GM12878 (cell line): Measurements from ENCODE around the gene DDX51. TPM values are rescaled to one million over a fixed set of nuclear protein-coding genes. Genes with fewer than 3 reads are reported as not detected.

Experiments
- BMI1 ChIP-seq: fragments of 450-650 bp; IDR thresholded peaks from 2 replicates; pipeline ENCODE4 v1.6.1; 2016; ENCODE audit warnings: mild to moderate bottlenecking, moderate library complexity, borderline replicate concordance
- CBX3 ChIP-seq: fragments of 200-600 bp; sonication (generic); IDR thresholded peaks from 2 replicates; pipeline ENCODE4 v1.6.1; 2016; ENCODE audit warnings: low read depth, borderline replicate concordance
- CREM ChIP-seq: IDR thresholded peaks from 2 replicates; pipeline ENCODE4 v1.6.1; 2014; ENCODE audit warnings: antibody characterized with exemption, low read depth
- EED ChIP-seq: sonication (generic); IDR thresholded peaks from 2 replicates; pipeline ENCODE4 v1.6.1; 2016; ENCODE audit warnings: antibody characterized with exemption, low read depth
- IKZF2 ChIP-seq, 2 experiments: fragments of 450-650 bp; IDR thresholded peaks; 2 replicates each; pipeline ENCODE4 v1.6.1; 2017; ENCODE audit warnings: mild to moderate bottlenecking in 2 of 2, moderate library complexity in 2 of 2
- JUND ChIP-seq: IDR thresholded peaks from 2 replicates; pipeline ENCODE4 v1.6.1; 2012; ENCODE audit warnings: low read depth, mild to moderate bottlenecking, low read length, improper control_type of control experiment, moderate library complexity
- LARP7 ChIP-seq: fragments of 450-650 bp; IDR thresholded peaks from 2 replicates; pipeline ENCODE4 v1.6.1; 2017; ENCODE audit warnings: mild to moderate bottlenecking
- MEF2A ChIP-seq: IDR thresholded peaks from 2 replicates; pipeline ENCODE4 v1.6.1; 2011; ENCODE audit warnings: low read depth, mild to moderate bottlenecking, low read length, moderate library complexity; ENCODE audit not compliant: insufficient read depth
- MXI1 ChIP-seq: fragments of 150-350 bp; IDR thresholded peaks from 2 replicates; pipeline ENCODE4 v1.6.1; 2011; ENCODE audit warnings: low read depth, mild to moderate bottlenecking, inconsistent platforms, low read length, improper control_type of control experiment
- NFXL1 ChIP-seq: fragments of 450-650 bp; IDR thresholded peaks from 2 replicates; pipeline ENCODE4 v1.6.1; 2017; ENCODE audit warnings: antibody characterized with exemption, mild to moderate bottlenecking, borderline replicate concordance
- PKNOX1 ChIP-seq: fragments of 450-650 bp; IDR thresholded peaks from 2 replicates; pipeline ENCODE4 v1.6.1; 2016; ENCODE audit warnings: mild to moderate bottlenecking
- RCOR1 ChIP-seq: conservative IDR thresholded peaks from 2 replicates; pipeline ENCODE4 v1.6.1; 2012; ENCODE audit warnings: low read depth, low read length, improper control_type of control experiment
- WRNIP1 ChIP-seq: IDR thresholded peaks from 2 replicates; pipeline ENCODE4 v1.6.1; 2011; ENCODE audit warnings: low read depth, low read length, improper control_type of control experiment, borderline replicate concordance
- ZNF217 ChIP-seq: fragments of 450-650 bp; IDR thresholded peaks from 2 replicates; pipeline ENCODE4 v1.6.1; 2017; ENCODE audit warnings: antibody characterized with exemption, mild to moderate bottlenecking
- polyA plus RNA-seq, 11 experiments: library from polyadenylated mRNA; depleted of rRNA in 4 of 11; unstranded in 6 of 11; stranded (reverse) in 5 of 11; fragments of >200 nt; fragmentation: Nextera tagmentation in 4 of 11; fragmentation: Illumina TruSeq in 1 of 11; extraction: Ambion mirVana in 4 of 11; extraction: Trizol in 1 of 11; gene quantifications; 1 replicate in 1 of 11; 2 replicates in 10 of 11; pipeline versions ENCODE4 v1.2.1 to v1.2.3, GENCODE V29; 2011 to 2016; ENCODE audit warnings: inconsistent platforms in 2 of 11, missing spikeins in 2 of 11, low read depth in 1 of 11
- total RNA-seq, 4 experiments: library from RNA; depleted of rRNA in 3 of 4; stranded (reverse); fragments of >200 nt in 3 of 4; fragmentation: Illumina TruSeq in 1 of 4; extraction: Trizol in 1 of 4; gene quantifications; 2 replicates each; pipeline versions ENCODE4 v1.2.1 to v1.2.3, GENCODE V29; 2013 to 2021
- TF ChIP-seq, protein P1 (sequence below): fragments of 450-650 bp; IDR thresholded peaks from 2 replicates; pipeline ENCODE4 v1.6.1; 2017; ENCODE audit warnings: mild to moderate bottlenecking, moderate library complexity
- TF ChIP-seq, protein P2 (sequence below): fragments of 450-650 bp; formaldehyde crosslinking; IDR thresholded peaks from 2 replicates; pipeline ENCODE4 v1.4.0; 2022; ENCODE audit warnings: mild to moderate bottlenecking, moderate library complexity
- TF ChIP-seq, protein P3 (sequence below): fragments of 450-650 bp; IDR thresholded peaks from 2 replicates; pipeline ENCODE4 v1.6.1; 2018; ENCODE audit warnings: mild to moderate bottlenecking, low read depth, moderate library complexity; ENCODE audit not compliant: partially characterized antibody

The DDX51 gene
- total and polyA plus RNA-seq, 10 of the 15 experiments (the other 5 are each of a cell fraction or from before 2014, with no cell fraction given), result 0.97 to 29.1 (median 9.8) TPM

DNA sequence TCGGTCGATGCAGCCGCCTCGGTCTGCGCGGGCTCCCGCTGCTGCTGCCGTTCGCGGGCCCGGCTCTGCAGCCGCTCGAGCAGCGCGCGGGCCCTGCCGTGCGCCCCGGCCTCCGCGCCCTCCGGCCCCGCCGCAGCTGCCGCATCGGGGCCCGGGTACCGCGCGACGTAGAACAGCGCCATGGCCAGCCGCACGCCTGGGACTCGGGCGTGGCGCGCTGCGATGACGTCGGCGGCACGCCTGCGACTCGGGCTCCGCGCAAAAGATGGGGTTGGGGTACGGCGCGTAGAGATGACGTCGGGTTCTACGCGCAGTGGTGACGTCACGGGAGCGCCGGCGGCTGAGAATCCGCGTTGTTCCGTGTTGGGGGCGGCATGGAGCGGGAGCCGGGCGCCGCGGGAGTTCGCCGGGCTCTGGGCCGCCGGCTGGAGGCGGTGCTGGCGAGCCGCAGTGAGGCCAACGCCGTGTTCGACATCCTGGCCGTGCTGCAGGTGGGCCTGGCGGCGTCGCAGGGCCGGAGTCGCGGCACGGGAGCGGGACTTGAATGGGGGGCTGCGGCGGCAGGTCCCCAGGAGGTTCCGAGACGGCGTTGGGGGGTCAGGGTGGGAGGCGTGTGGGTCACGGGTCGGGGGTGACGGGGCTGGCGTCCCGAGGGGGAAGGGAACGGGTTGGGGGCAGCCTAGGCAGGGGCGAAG is at the start of gene DDX51, which contains the start of gene NOC4L (continued):
- no peak for TF ChIP-seq CBX3
- TF ChIP-seq WRNIP1, result no peak
- 0 out of 2 replicates have a peak, but pooled peaks have one; percentile 52 for TF ChIP-seq MEF2A
- no peak for TF ChIP-seq ZNF217
- peak; percentile 58; the same call in 1 of the 2 replicates for TF ChIP-seq JUND
- no peak for TF ChIP-seq IKZF2 (IDR thresholded peaks at IDR 0.05)
- 0 out of 2 replicates have a peak, but pooled peaks have one; percentile 17 for TF ChIP-seq PKNOX1
- TF ChIP-seq LARP7, result peak; percentile 89
- no peak for TF ChIP-seq NFXL1
- TF ChIP-seq, protein P1, sequence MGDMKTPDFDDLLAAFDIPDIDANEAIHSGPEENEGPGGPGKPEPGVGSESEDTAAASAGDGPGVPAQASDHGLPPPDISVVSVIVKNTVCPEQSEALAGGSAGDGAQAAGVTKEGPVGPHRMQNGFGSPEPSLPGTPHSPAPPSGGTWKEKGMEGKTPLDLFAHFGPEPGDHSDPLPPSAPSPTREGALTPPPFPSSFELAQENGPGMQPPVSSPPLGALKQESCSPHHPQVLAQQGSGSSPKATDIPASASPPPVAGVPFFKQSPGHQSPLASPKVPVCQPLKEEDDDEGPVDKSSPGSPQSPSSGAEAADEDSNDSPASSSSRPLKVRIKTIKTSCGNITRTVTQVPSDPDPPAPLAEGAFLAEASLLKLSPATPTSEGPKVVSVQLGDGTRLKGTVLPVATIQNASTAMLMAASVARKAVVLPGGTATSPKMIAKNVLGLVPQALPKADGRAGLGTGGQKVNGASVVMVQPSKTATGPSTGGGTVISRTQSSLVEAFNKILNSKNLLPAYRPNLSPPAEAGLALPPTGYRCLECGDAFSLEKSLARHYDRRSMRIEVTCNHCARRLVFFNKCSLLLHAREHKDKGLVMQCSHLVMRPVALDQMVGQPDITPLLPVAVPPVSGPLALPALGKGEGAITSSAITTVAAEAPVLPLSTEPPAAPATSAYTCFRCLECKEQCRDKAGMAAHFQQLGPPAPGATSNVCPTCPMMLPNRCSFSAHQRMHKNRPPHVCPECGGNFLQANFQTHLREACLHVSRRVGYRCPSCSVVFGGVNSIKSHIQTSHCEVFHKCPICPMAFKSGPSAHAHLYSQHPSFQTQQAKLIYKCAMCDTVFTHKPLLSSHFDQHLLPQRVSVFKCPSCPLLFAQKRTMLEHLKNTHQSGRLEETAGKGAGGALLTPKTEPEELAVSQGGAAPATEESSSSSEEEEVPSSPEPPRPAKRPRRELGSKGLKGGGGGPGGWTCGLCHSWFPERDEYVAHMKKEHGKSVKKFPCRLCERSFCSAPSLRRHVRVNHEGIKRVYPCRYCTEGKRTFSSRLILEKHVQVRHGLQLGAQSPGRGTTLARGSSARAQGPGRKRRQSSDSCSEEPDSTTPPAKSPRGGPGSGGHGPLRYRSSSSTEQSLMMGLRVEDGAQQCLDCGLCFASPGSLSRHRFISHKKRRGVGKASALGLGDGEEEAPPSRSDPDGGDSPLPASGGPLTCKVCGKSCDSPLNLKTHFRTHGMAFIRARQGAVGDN, result peak; percentile 87
- TF ChIP-seq, protein P2, sequence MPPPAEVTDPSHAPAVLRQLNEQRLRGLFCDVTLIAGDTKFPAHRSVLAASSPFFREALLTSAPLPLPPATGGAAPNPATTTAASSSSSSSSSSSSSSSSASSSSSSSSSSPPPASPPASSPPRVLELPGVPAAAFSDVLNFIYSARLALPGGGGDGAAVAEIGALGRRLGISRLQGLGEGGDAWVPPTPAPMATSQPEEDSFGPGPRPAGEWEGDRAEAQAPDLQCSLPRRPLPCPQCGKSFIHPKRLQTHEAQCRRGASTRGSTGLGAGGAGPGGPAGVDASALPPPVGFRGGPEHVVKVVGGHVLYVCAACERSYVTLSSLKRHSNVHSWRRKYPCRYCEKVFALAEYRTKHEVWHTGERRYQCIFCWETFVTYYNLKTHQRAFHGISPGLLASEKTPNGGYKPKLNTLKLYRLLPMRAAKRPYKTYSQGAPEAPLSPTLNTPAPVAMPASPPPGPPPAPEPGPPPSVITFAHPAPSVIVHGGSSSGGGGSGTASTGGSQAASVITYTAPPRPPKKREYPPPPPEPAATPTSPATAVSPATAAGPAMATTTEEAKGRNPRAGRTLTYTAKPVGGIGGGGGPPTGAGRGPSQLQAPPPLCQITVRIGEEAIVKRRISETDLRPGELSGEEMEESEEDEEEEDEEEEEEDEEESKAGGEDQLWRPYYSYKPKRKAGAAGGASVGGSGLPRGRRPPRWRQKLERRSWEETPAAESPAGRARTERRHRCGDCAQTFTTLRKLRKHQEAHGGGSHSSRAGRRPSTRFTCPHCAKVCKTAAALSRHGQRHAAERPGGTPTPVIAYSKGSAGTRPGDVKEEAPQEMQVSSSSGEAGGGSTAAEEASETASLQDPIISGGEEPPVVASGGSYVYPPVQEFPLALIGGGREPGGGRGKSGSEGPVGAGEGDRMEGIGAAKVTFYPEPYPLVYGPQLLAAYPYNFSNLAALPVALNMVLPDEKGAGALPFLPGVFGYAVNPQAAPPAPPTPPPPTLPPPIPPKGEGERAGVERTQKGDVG (CRISPR knock-in tag), result 0 out of 2 replicates have a peak, but pooled peaks have one; percentile 72
- no peak for TF ChIP-seq EED
- TF ChIP-seq CREM, result peak; percentile 100
- no peak for TF ChIP-seq RCOR1
- peak; percentile 99 for TF ChIP-seq MXI1
- TF ChIP-seq BMI1, result no peak
- TF ChIP-seq, protein P3, sequence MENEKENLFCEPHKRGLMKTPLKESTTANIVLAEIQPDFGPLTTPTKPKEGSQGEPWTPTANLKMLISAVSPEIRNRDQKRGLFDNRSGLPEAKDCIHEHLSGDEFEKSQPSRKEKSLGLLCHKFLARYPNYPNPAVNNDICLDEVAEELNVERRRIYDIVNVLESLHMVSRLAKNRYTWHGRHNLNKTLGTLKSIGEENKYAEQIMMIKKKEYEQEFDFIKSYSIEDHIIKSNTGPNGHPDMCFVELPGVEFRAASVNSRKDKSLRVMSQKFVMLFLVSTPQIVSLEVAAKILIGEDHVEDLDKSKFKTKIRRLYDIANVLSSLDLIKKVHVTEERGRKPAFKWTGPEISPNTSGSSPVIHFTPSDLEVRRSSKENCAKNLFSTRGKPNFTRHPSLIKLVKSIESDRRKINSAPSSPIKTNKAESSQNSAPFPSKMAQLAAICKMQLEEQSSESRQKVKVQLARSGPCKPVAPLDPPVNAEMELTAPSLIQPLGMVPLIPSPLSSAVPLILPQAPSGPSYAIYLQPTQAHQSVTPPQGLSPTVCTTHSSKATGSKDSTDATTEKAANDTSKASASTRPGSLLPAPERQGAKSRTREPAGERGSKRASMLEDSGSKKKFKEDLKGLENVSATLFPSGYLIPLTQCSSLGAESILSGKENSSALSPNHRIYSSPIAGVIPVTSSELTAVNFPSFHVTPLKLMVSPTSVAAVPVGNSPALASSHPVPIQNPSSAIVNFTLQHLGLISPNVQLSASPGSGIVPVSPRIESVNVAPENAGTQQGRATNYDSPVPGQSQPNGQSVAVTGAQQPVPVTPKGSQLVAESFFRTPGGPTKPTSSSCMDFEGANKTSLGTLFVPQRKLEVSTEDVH, result peak; percentile 42
